Aorta (tissue), 5 donors: ENCODE measurements around the gene SYT12. TPM values are rescaled to one million over a fixed set of nuclear protein-coding genes. Genes with fewer than 3 reads are reported as not detected.
A peak's percentile ranks its signal among the peaks of the same experiment; 100 is the strongest.

Source experiments
- ATAC-seq: fragments of 200-7000 bp; cut with Tn5 transposase; one replicate; pipeline ENCODE4 v1.9.1; 2022; ENCODE audit warnings: moderate library complexity; ENCODE audit not compliant: low FRiP score
- DNase-seq, 2 donors: peaks; one replicate each; pipeline ENCODE4 v3.0.0-alpha.2; 2020
- H3K27ac ChIP-seq, 2 donors: one replicate each; pipeline ENCODE4 v1.5.1; 2013; ENCODE audit warnings: low read length in 2 of 2, mild to moderate bottlenecking in 2 of 2, moderate library complexity in 2 of 2, control low read depth in 1 of 2, inconsistent platforms in 1 of 2, low read depth in 1 of 2
- H3K27me3 ChIP-seq, 2 donors: one replicate each; pipeline ENCODE4 v1.6.1; 2013; ENCODE audit warnings: control low read depth in 1 of 2, low read length in 1 of 2, mild to moderate bottlenecking in 1 of 2, moderate library complexity in 1 of 2; ENCODE audit not compliant: insufficient read depth in 2 of 2, control insufficient read depth in 1 of 2
- H3K36me3 ChIP-seq, 2 donors: one replicate each; pipeline ENCODE4 v1.6.1; 2013; ENCODE audit warnings: control low read depth in 1 of 2, low read length in 1 of 2, mild to moderate bottlenecking in 1 of 2; ENCODE audit not compliant: insufficient read depth in 2 of 2, control insufficient read depth in 1 of 2
- H3K4me1 ChIP-seq, 2 donors: one replicate each; pipeline ENCODE4 v1.6.1; 2013; ENCODE audit warnings: low read length in 2 of 2, control low read depth in 1 of 2, mild to moderate bottlenecking in 1 of 2, moderate library complexity in 1 of 2; ENCODE audit not compliant: insufficient read depth in 2 of 2, control insufficient read depth in 1 of 2
- H3K4me3 ChIP-seq, 2 donors: one replicate each; pipeline ENCODE4 v1.5.1; 2013; ENCODE audit warnings: low read length in 2 of 2, control low read depth in 1 of 2, mild to moderate bottlenecking in 1 of 2
- H3K9me3 ChIP-seq: one replicate; pipeline ENCODE4 v1.6.1; 2013; ENCODE audit warnings: mild to moderate bottlenecking, low read length; ENCODE audit not compliant: control insufficient read depth
- WGBS, 2 donors: extraction: QIAGEN DNeasy Blood & Tissue Kit; methylation state at CpG; one replicate each; pipeline ENCODE4 v1.1.7; 2013; 5-methylcytosine and 5-hydroxymethylcytosine counted together
- intact Hi-C, 2 donors: fragments of 100-400 bp; cut with DNase I; formaldehyde crosslinking; loops; one replicate each; pipeline versions ENCODE4 v1.14.2 to v1.15.0; 2022
- polyA plus RNA-seq, 2 donors: library from polyadenylated mRNA; stranded (reverse); fragments of 200-250 nt; gene quantifications; one replicate each; pipeline ENCODE4 v1.2.3, GENCODE V29; 2013
- total RNA-seq, 2 donors: library from RNA; stranded (reverse); fragmentation: NEBNext Ultra II Directional; extraction: Animal tissue kit (Norgen Biotek cat#: 25700); gene quantifications; one replicate each; pipeline ENCODE4 v1.2.1, GENCODE V29; 2021
- donor health status: healthy with polysubstance abuse.
- donor health status: Bipolar disorder and iron deficiency.
- donor health status: DM: no; HTN: no; CAD: no.
- donor health status: DM: no; HTN: no; CAD: no.
- donor health status: DM: yes; HTN: yes; CAD: no.

Gene SYT12
- total and polyA plus RNA-seq, 4 donors, result 1.4 to 5.5 (median 4.2) TPM

DNA sequence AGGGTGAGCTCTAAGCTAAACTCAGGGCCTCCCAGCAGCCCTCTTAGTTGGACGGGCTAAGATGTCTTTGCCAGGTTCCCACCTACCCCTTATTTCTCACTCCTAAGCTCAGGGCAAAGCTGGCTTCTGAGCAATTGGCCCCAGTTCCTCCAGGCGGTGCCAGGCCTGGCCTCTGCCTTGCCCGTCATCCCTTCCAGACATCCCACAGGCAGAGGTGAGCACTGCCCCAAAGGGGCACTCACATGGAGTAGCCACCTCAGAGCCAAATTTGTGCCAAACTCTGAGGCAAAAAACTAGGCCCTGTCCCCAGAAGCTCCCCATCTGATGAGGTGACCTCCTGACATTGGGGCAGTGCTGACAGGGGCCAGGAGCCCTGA lies 43.4 kb downstream of the SYT12 start:
- WGBS, 2 donors, result 64 to 67% methylated on average over 3 of the region's 3 CpGs
- intact Hi-C loops, result no loop called here
- no peak for ATAC-seq

DNA sequence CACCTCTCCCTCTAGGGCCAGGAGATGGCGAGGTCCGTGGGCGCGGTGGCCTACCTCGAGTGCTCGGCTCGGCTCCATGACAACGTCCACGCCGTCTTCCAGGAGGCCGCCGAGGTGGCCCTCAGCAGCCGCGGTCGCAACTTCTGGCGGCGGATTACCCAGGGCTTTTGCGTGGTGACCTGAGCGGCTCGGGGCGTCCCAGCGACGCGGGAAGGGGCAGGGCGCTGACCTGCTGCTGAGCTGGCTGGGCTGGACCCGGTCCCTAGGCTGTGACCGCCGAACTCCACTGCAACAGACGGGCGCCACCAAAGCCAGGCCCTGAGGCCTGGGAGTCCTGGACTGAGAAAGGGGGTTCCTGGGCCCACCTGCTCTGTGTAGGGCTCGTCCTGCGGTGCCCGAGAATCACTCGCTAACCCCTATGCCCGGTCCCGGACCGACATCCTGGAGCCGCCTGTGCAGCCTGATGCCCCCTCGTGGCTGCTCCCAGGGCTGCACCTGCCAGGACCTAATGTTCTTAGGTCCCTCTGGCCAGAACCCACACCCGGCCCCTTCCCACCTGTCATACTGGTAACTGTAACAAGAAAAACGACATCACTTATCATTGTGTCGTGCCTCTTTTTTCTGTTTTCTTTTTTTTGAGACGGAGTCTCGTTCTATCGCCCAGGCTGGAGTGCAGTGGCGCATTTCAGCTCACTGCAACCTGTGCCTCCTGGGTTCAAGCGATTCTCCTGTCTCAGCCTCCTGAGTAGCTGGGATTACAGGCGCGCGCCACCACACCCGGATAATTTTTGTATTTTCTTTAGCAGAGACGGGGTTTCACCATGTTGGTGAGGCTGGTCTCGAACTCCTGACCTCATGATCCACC lies 48.7 kb downstream of the SYT12 start:
- DNase-seq (peak; percentile 81 to 91), ATAC-seq (peak; percentile 80)
- Histone ChIP-seq H3K27me3 (no peaks in the 10 kb centered on the region), H3K9me3 (no peaks in the 10 kb centered on the region), H3K27ac (no peak overlapping the region), H3K4me1 (no peaks in the 10 kb centered on the region), H3K4me3 (no peak overlapping the region), H3K36me3 (no peaks in the 10 kb centered on the region)
- 68 to 70% methylated on average over 53 of the region's 53 CpGs for WGBS, 2 donors
- intact Hi-C loops, result no loop called here

More for the DNA sequence above, 43.4 kb downstream of the SYT12 start:
- no peaks in the 10 kb centered on the region for H3K27me3 ChIP-seq
- H3K9me3 ChIP-seq, result no peaks in the 10 kb centered on the region
- no peak for DNase-seq
- H3K27ac ChIP-seq, result no peak overlapping the region
- no peaks in the 10 kb centered on the region for H3K4me1 ChIP-seq
- no peak overlapping the region for H3K4me3 ChIP-seq
- no peaks in the 10 kb centered on the region for H3K36me3 ChIP-seq

DNA sequence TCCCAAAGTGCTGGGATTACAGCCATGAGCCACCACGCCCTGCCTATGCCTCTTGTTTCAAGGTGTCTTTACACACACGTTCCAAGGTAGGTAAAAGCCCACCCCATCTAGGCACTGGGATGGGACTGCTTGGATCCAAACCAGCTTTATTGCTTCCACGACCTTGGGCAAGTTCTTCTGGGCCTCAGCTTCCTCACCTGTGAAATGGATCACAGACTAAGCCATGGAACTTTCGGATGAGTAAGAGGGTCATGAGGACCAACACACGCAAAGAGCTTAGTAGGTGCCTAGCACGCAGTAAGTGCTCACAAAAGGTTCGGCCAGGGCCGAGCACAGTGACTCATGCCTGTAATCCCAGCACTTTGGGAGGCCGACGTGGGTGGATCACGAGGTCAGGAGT lies 49.4 kb downstream of the SYT12 start:
- intact Hi-C loops, result no loop called here
- no peak overlapping the region for H3K27ac ChIP-seq
- ATAC-seq (no peak), DNase-seq (no peak)
- H3K9me3 ChIP-seq, result no peaks in the 10 kb centered on the region
- H3K27me3 ChIP-seq, result no peaks in the 10 kb centered on the region
- H3K4me1 ChIP-seq, result no peaks in the 10 kb centered on the region
- H3K4me3 ChIP-seq, result no peak overlapping the region
- WGBS, 2 donors, result 87 to 94% methylated on average over 11 of the region's 11 CpGs
- H3K36me3 ChIP-seq, result no peaks in the 10 kb centered on the region

DNA sequence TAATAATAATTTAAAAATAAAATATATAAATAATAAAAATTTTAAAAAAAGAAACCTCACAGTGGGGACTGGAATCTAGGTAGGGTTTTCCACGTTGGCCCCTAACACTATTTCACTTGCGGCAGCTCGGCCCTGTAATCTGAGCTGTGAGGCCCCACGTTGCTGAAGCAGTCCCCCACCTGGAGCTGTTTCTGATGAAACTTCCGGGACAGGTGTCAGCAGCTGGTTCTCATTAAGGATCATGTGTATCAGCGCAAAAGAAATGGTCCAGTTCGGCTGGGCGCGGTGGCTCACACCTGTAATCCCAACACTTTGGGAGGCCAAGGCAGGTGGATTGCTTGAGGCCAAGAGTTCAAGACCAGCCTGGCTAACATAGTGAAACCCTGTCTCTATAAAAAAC lies 51.0 kb downstream of the SYT12 start:
- ATAC-seq, result no peak

DNA sequence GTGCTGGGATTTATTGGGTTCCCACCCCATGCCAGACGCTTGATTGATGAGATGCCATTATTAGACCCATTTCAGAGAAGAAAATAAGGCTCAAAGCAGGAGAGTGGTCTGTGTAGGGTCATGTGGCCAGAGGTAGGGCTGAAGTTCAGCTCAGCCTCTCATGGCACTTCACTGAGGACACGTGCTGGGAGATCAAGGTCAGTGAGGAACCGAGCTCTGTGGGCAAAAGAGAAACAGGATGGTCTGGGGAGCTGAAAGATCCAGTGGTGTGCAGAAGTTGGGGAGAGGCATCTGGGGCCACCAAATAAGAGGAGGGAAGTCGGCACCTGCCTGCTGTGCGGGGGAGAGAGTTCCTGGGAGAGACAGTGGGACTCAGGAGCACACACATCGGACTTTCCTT lies 53.3 kb downstream of the SYT12 start:
- intact Hi-C loops, result no loop called here
- H3K27ac ChIP-seq, result no peak overlapping the region
- WGBS, 2 donors, result 85 to 89% methylated on average over 6 of the region's 6 CpGs
- no peaks in the 10 kb centered on the region for H3K36me3 ChIP-seq
- H3K27me3 ChIP-seq, result no peaks in the 10 kb centered on the region
- ATAC-seq (no peak), DNase-seq (no peak)
- no peaks in the 10 kb centered on the region for H3K9me3 ChIP-seq
- no peak overlapping the region for H3K4me3 ChIP-seq
- H3K4me1 ChIP-seq, result no peaks in the 10 kb centered on the region

More for the DNA sequence above, 51.0 kb downstream of the SYT12 start:
- Histone ChIP-seq H3K36me3 (no peaks in the 10 kb centered on the region), H3K9me3 (no peaks in the 10 kb centered on the region), H3K4me1 (no peaks in the 10 kb centered on the region), H3K27me3 (no peaks in the 10 kb centered on the region), H3K4me3 (no peak overlapping the region), H3K27ac (no peak overlapping the region)
- intact Hi-C loops, result no loop called here
- 87 to 91% methylated on average over 9 of the region's 9 CpGs for WGBS, 2 donors
- no peak for DNase-seq

DNA sequence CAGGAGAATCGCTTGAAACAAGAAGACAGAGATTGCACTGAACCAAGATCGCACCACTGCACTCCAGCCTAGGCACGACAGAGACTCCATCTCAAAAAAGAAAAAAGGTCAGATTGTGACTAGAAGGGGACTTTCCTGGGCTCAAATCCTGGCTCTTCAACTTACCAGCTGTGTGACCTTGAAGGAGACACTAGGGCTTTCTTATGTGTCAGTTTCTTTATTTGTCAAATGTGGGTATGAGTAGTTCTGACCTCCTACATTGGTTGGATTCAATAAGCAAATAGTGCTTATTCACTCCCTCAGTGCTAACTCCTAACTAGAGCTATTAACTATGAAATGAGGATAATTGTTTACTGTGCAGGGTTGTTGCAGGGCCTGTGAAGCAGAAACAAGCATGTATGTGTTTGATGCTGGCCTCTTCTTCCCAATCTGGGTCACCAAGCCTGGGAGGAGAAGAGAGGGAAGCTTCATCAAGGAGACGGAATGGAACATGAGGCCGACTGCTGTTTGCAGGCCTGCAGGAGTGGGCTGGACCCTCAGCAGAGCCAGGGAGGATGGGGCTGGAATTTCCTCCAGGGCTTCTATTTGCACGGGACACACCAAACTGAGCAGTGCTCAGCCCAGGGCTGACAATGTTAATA lies 56.3 kb downstream of the SYT12 start:
- ATAC-seq, result no peak
- no peaks in the 10 kb centered on the region for H3K27me3 ChIP-seq
- no peaks in the 10 kb centered on the region for H3K4me1 ChIP-seq
- intact Hi-C loops, result no loop called here
- H3K36me3 ChIP-seq, result no peaks in the 10 kb centered on the region
- WGBS, 2 donors, result 86 to 88% methylated on average over 6 of the region's 6 CpGs
- no peak for DNase-seq
- no peaks in the 10 kb centered on the region for H3K9me3 ChIP-seq
- H3K4me3 ChIP-seq, result no peak overlapping the region
- no peak overlapping the region for H3K27ac ChIP-seq

DNA sequence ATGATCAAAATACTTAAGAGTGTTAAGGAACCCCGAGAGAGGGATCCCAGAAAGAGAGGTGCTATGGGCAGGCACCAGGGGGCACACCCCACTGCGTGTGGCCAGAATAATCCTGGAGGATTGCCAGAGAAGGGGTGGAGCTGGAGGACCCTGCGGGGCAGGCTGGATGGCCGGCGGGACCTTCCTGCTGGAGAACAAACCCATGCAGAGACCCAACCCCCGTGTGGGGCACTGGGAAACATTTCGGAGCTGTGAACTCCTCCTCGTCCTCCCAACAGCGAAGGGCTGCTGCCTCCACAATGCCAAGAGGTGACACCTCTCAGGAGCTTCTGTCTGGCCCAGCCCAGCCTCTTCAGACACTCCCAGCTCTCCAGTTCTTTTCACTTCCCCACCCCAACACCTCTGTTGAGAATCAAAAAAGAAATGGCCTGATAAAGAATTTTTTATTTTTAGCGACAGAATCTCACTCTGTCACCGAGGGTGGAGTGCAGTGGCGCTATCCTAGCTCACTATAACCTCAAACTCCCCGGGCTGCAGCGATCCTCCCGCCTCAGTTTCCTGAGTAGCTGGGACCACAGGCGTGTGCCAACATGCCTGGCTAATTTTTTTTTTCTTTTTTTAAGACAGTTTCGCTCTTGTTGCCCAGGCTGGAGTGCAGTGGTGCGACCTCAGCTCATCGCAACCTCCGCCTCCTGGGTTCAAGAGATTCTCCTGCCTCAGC lies 59.3 kb downstream of the SYT12 start:
- ATAC-seq, result peak; percentile 5
- H3K9me3 ChIP-seq, result no peaks in the 10 kb centered on the region
- intact Hi-C loops, result loop anchor here (5.0 to 10.0 kb wide), 3 partner anchors 83 to 235 kb away; no protein-coding TSS in a partner anchor
- H3K27me3 ChIP-seq, result no peaks in the 10 kb centered on the region
- no peak overlapping the region for H3K4me3 ChIP-seq
- H3K36me3 ChIP-seq, result no peaks in the 10 kb centered on the region
- no peak overlapping the region for H3K27ac ChIP-seq
- DNase-seq, result no peak
- 25 to 29% methylated on average over 20 of the region's 20 CpGs for WGBS, 2 donors
- no peaks in the 10 kb centered on the region for H3K4me1 ChIP-seq

DNA sequence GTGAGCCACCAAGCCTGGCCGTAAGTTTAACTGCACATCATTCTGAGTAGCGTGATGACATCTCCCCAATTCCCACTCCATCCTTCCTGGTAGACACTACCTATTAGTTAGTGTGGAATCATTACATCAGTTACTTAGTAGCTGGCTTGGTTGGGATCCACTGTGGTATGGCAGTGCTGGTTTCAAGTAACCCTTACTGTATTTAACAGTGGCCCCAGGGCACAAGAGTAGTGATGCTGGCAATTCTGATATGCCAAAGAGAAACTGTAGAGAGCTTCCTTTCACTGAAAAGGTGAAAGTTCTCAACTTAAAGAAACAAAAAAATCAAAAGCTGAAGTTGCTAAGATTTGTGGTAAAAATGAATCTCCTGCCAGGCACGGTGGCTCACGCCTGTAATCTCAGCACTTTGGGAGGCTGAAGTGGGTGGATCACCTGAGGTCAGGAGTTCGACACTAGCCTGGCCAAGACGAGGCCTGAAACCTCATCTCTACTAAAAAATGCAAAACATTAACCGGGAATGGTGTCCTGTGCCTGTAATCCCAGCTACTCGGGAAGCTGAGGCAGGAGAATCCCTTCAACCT lies 60.9 kb downstream of the SYT12 start:
- intact Hi-C loops, result loop anchor here (5.0 to 10.0 kb wide), 3 partner anchors 81 to 233 kb away; no protein-coding TSS in a partner anchor
- no peaks in the 10 kb centered on the region for H3K36me3 ChIP-seq
- ATAC-seq (no peak), DNase-seq (no peak)
- H3K27me3 ChIP-seq, result no peaks in the 10 kb centered on the region
- 93% methylated on average over 8 of the region's 8 CpGs for WGBS, 2 donors
- no peaks in the 10 kb centered on the region for H3K4me1 ChIP-seq
- H3K27ac ChIP-seq, result no peak overlapping the region
- H3K4me3 ChIP-seq, result no peak overlapping the region
- H3K9me3 ChIP-seq, result no peaks in the 10 kb centered on the region
